Hepatocyte (in vitro differentiated cells): Measurements from ENCODE around the gene DBX2. TPM values are rescaled to one million over a fixed set of nuclear protein-coding genes. Genes with fewer than 3 reads are reported as not detected.

ENCODE experiments used
- DNase-seq: peaks from one replicate; pipeline ENCODE4 v3.0.0-alpha.2; 2016; ENCODE audit warnings: low spot score
- H2AFZ ChIP-seq: fragments of 200-600 bp; sonication (generic); 2 replicates; pipeline ENCODE4 v1.6.0; 2016; ENCODE audit warnings: antibody characterized with exemption, mild to moderate bottlenecking
- H3K27ac ChIP-seq: fragments of 200-600 bp; sonication (generic); 2 replicates; pipeline ENCODE4 v1.5.1; 2016; ENCODE audit warnings: mild to moderate bottlenecking
- H3K27me3 ChIP-seq: fragments of 200-600 bp; sonication (generic); 2 replicates; pipeline ENCODE4 v1.6.1; 2016
- H3K36me3 ChIP-seq: fragments of 200-600 bp; sonication (generic); replicated peaks from 2 replicates; pipeline ENCODE4 v1.5.1; 2016; ENCODE audit warnings: low read depth; ENCODE audit not compliant: insufficient read depth
- H3K4me1 ChIP-seq: fragments of 200-600 bp; sonication (generic); 2 replicates; pipeline ENCODE4 v1.5.1; 2016; ENCODE audit warnings: mild to moderate bottlenecking, moderate library complexity; ENCODE audit not compliant: insufficient read depth
- H3K4me2 ChIP-seq: fragments of 200-600 bp; sonication (generic); 2 replicates; pipeline ENCODE4 v1.6.0; 2016
- H3K4me3 ChIP-seq: fragments of 200-600 bp; sonication (generic); 2 replicates; pipeline ENCODE4 v1.5.1; 2016; ENCODE audit warnings: mild to moderate bottlenecking
- H3K79me2 ChIP-seq: fragments of 200-600 bp; sonication (generic); 2 replicates; pipeline ENCODE4 v1.6.0; 2017; ENCODE audit warnings: mild to moderate bottlenecking
- H3K9me2 ChIP-seq: fragments of 200-600 bp; sonication (generic); replicated peaks from 2 replicates; pipeline ENCODE4 v1.6.0; 2017; ENCODE audit warnings: mild to moderate bottlenecking; ENCODE audit not compliant: insufficient read depth
- H3K9me3 ChIP-seq: fragments of 200-600 bp; sonication (generic); 2 replicates; pipeline ENCODE4 v1.5.1; 2016; ENCODE audit warnings: low read depth, mild to moderate bottlenecking
- H4K20me1 ChIP-seq: fragments of 200-600 bp; sonication (generic); 2 replicates; pipeline ENCODE4 v1.6.0; 2016; ENCODE audit warnings: mild to moderate bottlenecking; ENCODE audit not compliant: insufficient read depth, poor library complexity, severe bottlenecking
- EZH2 ChIP-seq: fragments of 200-600 bp; sonication (generic); IDR thresholded peaks from 2 replicates; pipeline ENCODE4 v1.6.1; 2016; ENCODE audit warnings: antibody characterized with exemption, mild to moderate bottlenecking, borderline replicate concordance
- EZH2phosphoT487 ChIP-seq: fragments of 200-600 bp; sonication (generic); IDR thresholded peaks from one replicate; pipeline ENCODE4 v1.6.1; 2018; ENCODE audit warnings: antibody characterized with exemption, mild to moderate bottlenecking, low read depth, moderate library complexity; ENCODE audit not compliant: unreplicated experiment, severe bottlenecking
- WGBS: methylation state at CpG from one replicate; pipeline ENCODE4 v1.1.6; 2016; ENCODE audit warnings: low lambda C conversion rate; ENCODE audit errors: missing lambda C conversion rate; 5-methylcytosine and 5-hydroxymethylcytosine counted together
- polyA plus RNA-seq: library from polyadenylated mRNA; unstranded; fragments of >200 nt; fragmentation: Nextera tagmentation; extraction: Ambion mirVana; gene quantifications from 2 replicates; pipeline ENCODE4 v1.2.1, GENCODE V29; 2016
- total RNA-seq: library from RNA; depleted of rRNA; stranded (reverse); fragments of >200 nt; gene quantifications from 2 replicates; pipeline ENCODE4 v1.2.3, GENCODE V29; 2014
- TF ChIP-seq, protein P1 (sequence below): fragments of 200-600 bp; sonication (generic); IDR thresholded peaks from 2 replicates; pipeline ENCODE4 v1.5.1; 2016; ENCODE audit warnings: antibody characterized with exemption, mild to moderate bottlenecking; ENCODE audit not compliant: poor library complexity

Gene DBX2
- total and polyA plus RNA-seq, 2 experiments from 2014 or later: not detected

DNA sequence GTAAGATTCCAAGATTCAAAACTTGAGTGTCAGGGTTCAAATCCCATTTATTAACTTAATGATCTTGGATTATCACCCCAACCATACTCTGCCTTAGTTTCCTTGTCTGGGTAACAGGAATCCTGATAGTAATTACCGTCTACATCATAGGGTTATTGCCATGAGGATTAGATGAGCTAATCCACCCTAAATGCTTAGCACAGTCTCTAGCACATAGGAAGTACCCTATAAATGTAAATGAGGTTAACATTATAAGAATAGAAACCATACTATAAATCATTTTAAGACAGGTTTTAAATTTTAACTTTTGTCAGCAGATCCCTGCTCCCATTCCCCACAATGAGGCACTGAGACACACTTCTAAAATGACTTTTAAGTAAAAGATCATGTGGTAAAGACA, 36.5 kb downstream of the DBX2 start:
- Histone ChIP-seq H3K36me3 (no peaks in the 10 kb centered on the region), H3K27ac (no peak overlapping the region), H3K27me3 (no peaks in the 10 kb centered on the region), H4K20me1 (no peaks in the 10 kb centered on the region), H3K4me3 (no peak overlapping the region), H2AFZ (no peak overlapping the region), H3K9me2 (no peaks in the 10 kb centered on the region), H3K79me2 (no peaks in the 10 kb centered on the region), H3K9me3 (no peaks in the 10 kb centered on the region), H3K4me2 (no peak overlapping the region), H3K4me1 (no peaks in the 10 kb centered on the region)
- TF ChIP-seq EZH2 (no peak), EZH2phosphoT487 (no peak)
- TF ChIP-seq, protein P1, sequence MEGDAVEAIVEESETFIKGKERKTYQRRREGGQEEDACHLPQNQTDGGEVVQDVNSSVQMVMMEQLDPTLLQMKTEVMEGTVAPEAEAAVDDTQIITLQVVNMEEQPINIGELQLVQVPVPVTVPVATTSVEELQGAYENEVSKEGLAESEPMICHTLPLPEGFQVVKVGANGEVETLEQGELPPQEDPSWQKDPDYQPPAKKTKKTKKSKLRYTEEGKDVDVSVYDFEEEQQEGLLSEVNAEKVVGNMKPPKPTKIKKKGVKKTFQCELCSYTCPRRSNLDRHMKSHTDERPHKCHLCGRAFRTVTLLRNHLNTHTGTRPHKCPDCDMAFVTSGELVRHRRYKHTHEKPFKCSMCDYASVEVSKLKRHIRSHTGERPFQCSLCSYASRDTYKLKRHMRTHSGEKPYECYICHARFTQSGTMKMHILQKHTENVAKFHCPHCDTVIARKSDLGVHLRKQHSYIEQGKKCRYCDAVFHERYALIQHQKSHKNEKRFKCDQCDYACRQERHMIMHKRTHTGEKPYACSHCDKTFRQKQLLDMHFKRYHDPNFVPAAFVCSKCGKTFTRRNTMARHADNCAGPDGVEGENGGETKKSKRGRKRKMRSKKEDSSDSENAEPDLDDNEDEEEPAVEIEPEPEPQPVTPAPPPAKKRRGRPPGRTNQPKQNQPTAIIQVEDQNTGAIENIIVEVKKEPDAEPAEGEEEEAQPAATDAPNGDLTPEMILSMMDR: no peak
- 65% methylated on average over 1 of the region's 1 CpG for WGBS
- DNase-seq: no peak

DNA sequence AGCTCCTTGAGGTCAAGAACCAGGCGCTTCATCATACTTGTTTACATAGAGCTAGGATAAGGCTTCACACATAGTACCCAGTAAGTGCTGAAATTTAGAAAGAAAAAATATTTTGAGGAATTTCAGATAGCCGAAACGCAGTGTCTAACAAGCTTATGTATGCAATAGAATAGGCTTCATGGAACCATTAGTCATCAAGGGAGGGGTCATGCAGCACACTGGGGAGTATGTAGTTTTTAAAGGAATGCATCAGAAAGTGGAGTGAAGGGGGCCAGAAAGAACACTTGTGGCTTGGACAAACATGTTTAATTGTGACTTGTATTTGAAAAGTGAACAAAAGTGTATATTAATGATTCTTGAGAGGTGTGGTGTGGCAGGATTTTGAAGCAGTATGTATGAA, 38.1 kb downstream of the DBX2 start:
- Histone ChIP-seq H3K4me3 (no peak overlapping the region), H3K9me2 (no peaks in the 10 kb centered on the region), H3K27ac (no peak overlapping the region), H3K4me1 (no peaks in the 10 kb centered on the region), H3K79me2 (no peaks in the 10 kb centered on the region), H3K27me3 (no peaks in the 10 kb centered on the region), H3K9me3 (no peaks in the 10 kb centered on the region), H3K4me2 (no peak overlapping the region), H3K36me3 (no peaks in the 10 kb centered on the region), H4K20me1 (no peaks in the 10 kb centered on the region), H2AFZ (no peak overlapping the region)
- 94% methylated on average over 3 of the region's 3 CpGs for WGBS
- TF ChIP-seq EZH2 (no peak), EZH2phosphoT487 (no peak)
- TF ChIP-seq, protein P1: no peak
- DNase-seq: no peak

DNA sequence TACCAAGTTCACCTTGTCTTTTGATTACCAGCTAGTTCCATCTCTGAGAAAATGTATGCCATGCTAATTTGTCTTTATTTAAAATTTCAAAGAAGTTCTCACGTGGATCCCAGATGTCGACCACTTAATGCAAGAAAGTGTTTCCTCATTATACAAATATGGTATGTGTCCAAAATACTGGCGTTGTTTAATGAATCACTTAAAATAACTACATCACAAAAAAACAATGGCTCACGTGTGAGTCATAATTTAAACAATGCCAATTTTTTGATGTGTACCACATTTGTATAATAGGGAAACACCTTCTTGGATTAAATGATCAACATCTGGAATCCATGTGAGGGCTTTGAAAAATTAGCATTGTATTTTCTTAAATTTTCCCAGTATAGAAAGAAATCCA, 40.8 kb downstream of the DBX2 start:
- Histone ChIP-seq H2AFZ (no peak overlapping the region), H3K4me2 (no peak overlapping the region), H3K9me2 (no peaks in the 10 kb centered on the region), H3K9me3 (no peaks in the 10 kb centered on the region), H3K4me1 (no peaks in the 10 kb centered on the region), H3K79me2 (no peaks in the 10 kb centered on the region), H3K36me3 (no peaks in the 10 kb centered on the region), H3K4me3 (no peak overlapping the region), H3K27ac (no peak overlapping the region), H4K20me1 (no peaks in the 10 kb centered on the region), H3K27me3 (no peaks in the 10 kb centered on the region)
- no peak for DNase-seq
- WGBS: 74% methylated on average over 4 of the region's 4 CpGs
- TF ChIP-seq EZH2phosphoT487: no peak
- TF ChIP-seq, protein P1: no peak
- no peak for TF ChIP-seq EZH2

DNA sequence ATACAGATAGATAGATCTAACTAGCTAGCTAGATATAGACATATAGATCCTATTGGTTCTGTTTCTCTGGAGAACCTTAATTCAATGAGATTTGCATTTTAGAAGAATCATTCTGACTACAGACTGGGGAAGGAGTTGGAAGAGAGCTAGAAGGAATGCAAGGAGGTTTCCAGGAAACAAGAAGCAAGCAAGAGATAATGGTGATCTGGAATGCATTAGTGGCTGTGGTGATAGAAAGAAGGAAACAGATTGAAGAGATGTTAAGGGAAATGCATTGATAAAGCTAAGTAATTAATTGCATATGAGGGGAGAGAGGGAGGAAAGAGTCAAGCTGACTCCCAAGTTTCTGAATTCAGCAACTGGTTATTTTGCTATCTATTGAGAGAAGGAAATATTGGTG, 42.7 kb downstream of the DBX2 start:
- no peaks in the 10 kb centered on the region for H3K4me1 ChIP-seq
- TF ChIP-seq EZH2phosphoT487: no peak
- no peak for TF ChIP-seq EZH2
- TF ChIP-seq, protein P1: no peak
- no peaks in the 10 kb centered on the region for H4K20me1 ChIP-seq
- no peak overlapping the region for H3K4me3 ChIP-seq
- no peaks in the 10 kb centered on the region for H3K9me2 ChIP-seq
- no peak overlapping the region for H2AFZ ChIP-seq
- no peaks in the 10 kb centered on the region for H3K36me3 ChIP-seq
- H3K4me2 ChIP-seq: no peak overlapping the region
- DNase-seq: no peak
- H3K9me3 ChIP-seq: no peaks in the 10 kb centered on the region
- no peaks in the 10 kb centered on the region for H3K27me3 ChIP-seq
- no peak overlapping the region for H3K27ac ChIP-seq
- H3K79me2 ChIP-seq: no peaks in the 10 kb centered on the region
